WTC11 (cell line): ENCODE measurements around the gene LRRN4CL.

ENCODE experiments used
- CREB1 ChIP-seq: sonication (generic); formaldehyde crosslinking; IDR thresholded peaks from 2 replicates; pipeline ENCODE4 v1.8.0; 2023; ENCODE audit warnings: mild to moderate bottlenecking, missing genetic modification reagents
- CREM ChIP-seq: sonication (generic); formaldehyde crosslinking; IDR thresholded peaks from 2 replicates; pipeline ENCODE4 v1.8.1; 2022; ENCODE audit warnings: mild to moderate bottlenecking, missing genetic modification reagents, moderate library complexity
- GTF2I ChIP-seq: fragments of 250-450 bp; sonication (Bioruptor Pico); conservative IDR thresholded peaks from 2 replicates; pipeline ENCODE4 v1.4.0; 2021; ENCODE audit warnings: mild to moderate bottlenecking
- JUN ChIP-seq: sonication (generic); formaldehyde crosslinking; IDR thresholded peaks from 2 replicates; pipeline ENCODE4 v1.8.0; 2023; ENCODE audit warnings: mild to moderate bottlenecking, missing genetic modification reagents
- OVOL2 ChIP-seq: fragments of 250-450 bp; sonication (Bioruptor Pico); IDR thresholded peaks from 2 replicates; pipeline ENCODE4 v1.9.0; 2021; ENCODE audit warnings: mild to moderate bottlenecking, borderline replicate concordance
- SMAD4 ChIP-seq: sonication (generic); formaldehyde crosslinking; IDR thresholded peaks from 2 replicates; pipeline ENCODE4 v1.8.0; 2022; ENCODE audit warnings: mild to moderate bottlenecking, missing genetic modification reagents
- TCF7 ChIP-seq: sonication (generic); formaldehyde crosslinking; IDR thresholded peaks from 2 replicates; pipeline ENCODE4 v1.8.0; 2022; ENCODE audit warnings: mild to moderate bottlenecking, low read depth, missing genetic modification reagents, moderate library complexity
- ZNF396 ChIP-seq: fragments of 250-450 bp; sonication (Bioruptor Pico); IDR thresholded peaks from 2 replicates; pipeline ENCODE4 v1.8.0; 2021; ENCODE audit warnings: mild to moderate bottlenecking, moderate library complexity, borderline replicate concordance
- ZNF423 ChIP-seq: fragments of 250-450 bp; sonication (Bioruptor Pico); IDR thresholded peaks from 2 replicates; pipeline ENCODE4 v2.1.2; 2022; ENCODE audit warnings: mild to moderate bottlenecking, moderate library complexity
- TF ChIP-seq, protein P1 (sequence below): sonication (generic); formaldehyde crosslinking; IDR thresholded peaks from 2 replicates; pipeline ENCODE4 v1.8.0; 2022; ENCODE audit warnings: mild to moderate bottlenecking, missing genetic modification reagents
- TF ChIP-seq, protein P2 (sequence below): fragments of 200-600 bp; IDR thresholded peaks from 2 replicates; pipeline ENCODE4 v1.8.0; 2022; ENCODE audit warnings: antibody characterized with exemption
- TF ChIP-seq, protein P3 (sequence below): sonication (generic); formaldehyde crosslinking; IDR thresholded peaks from 2 replicates; pipeline ENCODE4 v1.8.0; 2022; ENCODE audit warnings: mild to moderate bottlenecking, missing genetic modification reagents
- TF ChIP-seq, protein P4 (sequence below): sonication (generic); formaldehyde crosslinking; IDR thresholded peaks from 2 replicates; pipeline ENCODE4 v1.8.0; 2023; ENCODE audit warnings: missing genetic modification reagents, mild to moderate bottlenecking, borderline replicate concordance

DNA sequence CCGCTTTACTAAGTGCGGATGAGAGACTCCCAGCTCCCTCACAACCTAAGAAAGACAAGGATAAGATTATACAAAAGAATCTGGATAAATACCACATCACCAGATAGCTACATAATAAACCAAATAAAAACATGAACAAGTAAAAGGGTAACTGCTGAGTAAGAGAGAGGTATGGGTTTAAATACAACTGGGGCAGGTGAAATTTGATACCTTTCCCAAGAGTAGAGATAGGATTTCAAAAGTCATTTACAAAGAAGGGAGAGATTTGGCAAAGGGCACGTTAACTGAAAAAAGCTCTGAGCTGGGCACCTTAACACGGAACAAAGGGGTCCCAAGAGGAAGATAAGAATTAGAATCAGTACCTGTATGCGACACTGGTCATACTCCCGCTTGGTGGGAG lies 12.2 kb downstream of the LRRN4CL start:
- TF ChIP-seq, protein P1, sequence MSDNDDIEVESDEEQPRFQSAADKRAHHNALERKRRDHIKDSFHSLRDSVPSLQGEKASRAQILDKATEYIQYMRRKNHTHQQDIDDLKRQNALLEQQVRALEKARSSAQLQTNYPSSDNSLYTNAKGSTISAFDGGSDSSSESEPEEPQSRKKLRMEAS (CRISPR knock-in tag): no peak
- TF ChIP-seq CREM (CRISPR knock-in tag): no peak
- no peak for TF ChIP-seq SMAD4
- no peak for TF ChIP-seq GTF2I
- TF ChIP-seq CREB1: no peak
- TF ChIP-seq TCF7 (CRISPR knock-in tag): no peak
- TF ChIP-seq, protein P2, sequence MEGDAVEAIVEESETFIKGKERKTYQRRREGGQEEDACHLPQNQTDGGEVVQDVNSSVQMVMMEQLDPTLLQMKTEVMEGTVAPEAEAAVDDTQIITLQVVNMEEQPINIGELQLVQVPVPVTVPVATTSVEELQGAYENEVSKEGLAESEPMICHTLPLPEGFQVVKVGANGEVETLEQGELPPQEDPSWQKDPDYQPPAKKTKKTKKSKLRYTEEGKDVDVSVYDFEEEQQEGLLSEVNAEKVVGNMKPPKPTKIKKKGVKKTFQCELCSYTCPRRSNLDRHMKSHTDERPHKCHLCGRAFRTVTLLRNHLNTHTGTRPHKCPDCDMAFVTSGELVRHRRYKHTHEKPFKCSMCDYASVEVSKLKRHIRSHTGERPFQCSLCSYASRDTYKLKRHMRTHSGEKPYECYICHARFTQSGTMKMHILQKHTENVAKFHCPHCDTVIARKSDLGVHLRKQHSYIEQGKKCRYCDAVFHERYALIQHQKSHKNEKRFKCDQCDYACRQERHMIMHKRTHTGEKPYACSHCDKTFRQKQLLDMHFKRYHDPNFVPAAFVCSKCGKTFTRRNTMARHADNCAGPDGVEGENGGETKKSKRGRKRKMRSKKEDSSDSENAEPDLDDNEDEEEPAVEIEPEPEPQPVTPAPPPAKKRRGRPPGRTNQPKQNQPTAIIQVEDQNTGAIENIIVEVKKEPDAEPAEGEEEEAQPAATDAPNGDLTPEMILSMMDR: no peak
- TF ChIP-seq, protein P3, sequence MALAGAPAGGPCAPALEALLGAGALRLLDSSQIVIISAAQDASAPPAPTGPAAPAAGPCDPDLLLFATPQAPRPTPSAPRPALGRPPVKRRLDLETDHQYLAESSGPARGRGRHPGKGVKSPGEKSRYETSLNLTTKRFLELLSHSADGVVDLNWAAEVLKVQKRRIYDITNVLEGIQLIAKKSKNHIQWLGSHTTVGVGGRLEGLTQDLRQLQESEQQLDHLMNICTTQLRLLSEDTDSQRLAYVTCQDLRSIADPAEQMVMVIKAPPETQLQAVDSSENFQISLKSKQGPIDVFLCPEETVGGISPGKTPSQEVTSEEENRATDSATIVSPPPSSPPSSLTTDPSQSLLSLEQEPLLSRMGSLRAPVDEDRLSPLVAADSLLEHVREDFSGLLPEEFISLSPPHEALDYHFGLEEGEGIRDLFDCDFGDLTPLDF (CRISPR knock-in tag): no peak
- no peak for TF ChIP-seq ZNF423 (CRISPR knock-in tag)
- no peak for TF ChIP-seq OVOL2 (CRISPR knock-in tag)
- TF ChIP-seq, protein P4, sequence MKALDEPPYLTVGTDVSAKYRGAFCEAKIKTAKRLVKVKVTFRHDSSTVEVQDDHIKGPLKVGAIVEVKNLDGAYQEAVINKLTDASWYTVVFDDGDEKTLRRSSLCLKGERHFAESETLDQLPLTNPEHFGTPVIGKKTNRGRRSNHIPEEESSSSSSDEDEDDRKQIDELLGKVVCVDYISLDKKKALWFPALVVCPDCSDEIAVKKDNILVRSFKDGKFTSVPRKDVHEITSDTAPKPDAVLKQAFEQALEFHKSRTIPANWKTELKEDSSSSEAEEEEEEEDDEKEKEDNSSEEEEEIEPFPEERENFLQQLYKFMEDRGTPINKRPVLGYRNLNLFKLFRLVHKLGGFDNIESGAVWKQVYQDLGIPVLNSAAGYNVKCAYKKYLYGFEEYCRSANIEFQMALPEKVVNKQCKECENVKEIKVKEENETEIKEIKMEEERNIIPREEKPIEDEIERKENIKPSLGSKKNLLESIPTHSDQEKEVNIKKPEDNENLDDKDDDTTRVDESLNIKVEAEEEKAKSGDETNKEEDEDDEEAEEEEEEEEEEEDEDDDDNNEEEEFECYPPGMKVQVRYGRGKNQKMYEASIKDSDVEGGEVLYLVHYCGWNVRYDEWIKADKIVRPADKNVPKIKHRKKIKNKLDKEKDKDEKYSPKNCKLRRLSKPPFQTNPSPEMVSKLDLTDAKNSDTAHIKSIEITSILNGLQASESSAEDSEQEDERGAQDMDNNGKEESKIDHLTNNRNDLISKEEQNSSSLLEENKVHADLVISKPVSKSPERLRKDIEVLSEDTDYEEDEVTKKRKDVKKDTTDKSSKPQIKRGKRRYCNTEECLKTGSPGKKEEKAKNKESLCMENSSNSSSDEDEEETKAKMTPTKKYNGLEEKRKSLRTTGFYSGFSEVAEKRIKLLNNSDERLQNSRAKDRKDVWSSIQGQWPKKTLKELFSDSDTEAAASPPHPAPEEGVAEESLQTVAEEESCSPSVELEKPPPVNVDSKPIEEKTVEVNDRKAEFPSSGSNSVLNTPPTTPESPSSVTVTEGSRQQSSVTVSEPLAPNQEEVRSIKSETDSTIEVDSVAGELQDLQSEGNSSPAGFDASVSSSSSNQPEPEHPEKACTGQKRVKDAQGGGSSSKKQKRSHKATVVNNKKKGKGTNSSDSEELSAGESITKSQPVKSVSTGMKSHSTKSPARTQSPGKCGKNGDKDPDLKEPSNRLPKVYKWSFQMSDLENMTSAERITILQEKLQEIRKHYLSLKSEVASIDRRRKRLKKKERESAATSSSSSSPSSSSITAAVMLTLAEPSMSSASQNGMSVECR (CRISPR knock-in tag): no peak
- no peak for TF ChIP-seq ZNF396
- TF ChIP-seq JUN (CRISPR knock-in tag): no peak
